ENCODE data around the gene ZNF319. TPM values are rescaled to one million over a fixed set of nuclear protein-coding genes. Genes with fewer than 3 reads are reported as not detected.

ZNF319 gene
- total and polyA plus RNA-seq, 2 of the 4 experiments (the other 2 are of a cell fraction): 0.90 to 6.3 TPM

DNA sequence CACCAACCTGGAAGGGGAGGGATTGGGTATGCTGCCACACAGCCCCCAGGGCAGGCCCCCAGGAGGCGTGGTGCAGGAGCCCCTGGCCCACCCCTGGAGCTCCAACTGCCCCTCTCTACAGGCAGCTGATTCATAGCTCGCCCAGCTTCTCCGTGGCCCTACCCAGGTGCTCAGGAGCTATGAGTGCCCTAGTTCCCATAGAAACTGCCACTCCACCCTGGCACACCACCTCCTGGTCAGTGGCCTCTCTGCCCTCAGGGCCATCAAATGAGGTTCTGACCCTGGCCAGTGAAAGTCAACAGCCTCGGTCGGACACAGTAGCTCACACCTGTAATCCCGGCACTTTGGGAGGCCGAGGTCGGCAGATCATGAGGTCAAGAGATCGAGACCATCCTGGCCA is 47.6 kb downstream of the ZNF319 start:
- DNase-seq: no peak
- Histone ChIP-seq H3K9me3 (ENCODE audit: control insufficient read depth, insufficient read depth, low read length) (no peaks in the 10 kb centered on the region; the same call in 1 of the 2 replicates), H3K4me1 (ENCODE audit: control insufficient read depth, insufficient read depth, low read length) (no peaks in the 10 kb centered on the region), H4K8ac (ENCODE audit: low read depth in 2 of 2, low read length in 2 of 2) (no peak overlapping the region), H2AFZ (replicated peaks; ENCODE audit: low read length, poor library complexity) (no peak overlapping the region), H3K36me3 (ENCODE audit: control insufficient read depth, insufficient read depth, low read length) (no peaks in the 10 kb centered on the region), H3K18ac (ENCODE audit: low read depth, low read length) (no peak overlapping the region), H2BK20ac (ENCODE audit: low read depth, low read length) (no peak overlapping the region), H3K4ac (ENCODE audit: low read depth, low read length) (no peak overlapping the region), H4K5ac (ENCODE audit: low read depth, low read length) (no peak overlapping the region), H3K27ac (ENCODE audit: insufficient read depth, low read length) (no peak overlapping the region), H3K9me1 (ENCODE audit: insufficient read depth, low read length) (no peaks in the 10 kb centered on the region), H3K56ac (ENCODE audit: extremely low read depth, insufficient read depth, low read length) (no peak overlapping the region), H3K79me1 (ENCODE audit: low read depth in 1 of 2, low read length in 2 of 2) (no peaks in the 10 kb centered on the region), H3K27me3 (ENCODE audit: control insufficient read depth, insufficient read depth, low read length) (peaks cover 25% of the 10 kb centered on the region), H3K14ac (replicated peaks; ENCODE audit: low read depth, low read length) (no peak overlapping the region), H3K4me3 (ENCODE audit: insufficient read depth, low read depth, low read length) (no peak overlapping the region), H3K4me2 (ENCODE audit: low read depth, low read length) (no peak overlapping the region), H3K23ac (ENCODE audit: low read depth, low read length) (no peak overlapping the region), H2BK120ac (ENCODE audit: low read depth, low read length) (no peak overlapping the region), H4K91ac (ENCODE audit: insufficient read depth, low read depth, low read length) (no peak overlapping the region), H3K9ac (ENCODE audit: low read depth, low read length) (no peak overlapping the region), H4K20me1 (ENCODE audit: insufficient read depth, low read length) (no peaks in the 10 kb centered on the region), H2AK5ac (ENCODE audit: low read depth, low read length) (no peak overlapping the region), H2BK15ac (ENCODE audit: low read depth, low read length) (no peak overlapping the region), H2BK5ac (ENCODE audit: low read depth, low read length, poor library complexity, severe bottlenecking) (no peak overlapping the region), H2AK9ac (replicated peaks; ENCODE audit: low read depth, low read length, poor library complexity) (no peak overlapping the region)
- CTCF ChIA-PET: no interaction called here
- intact Hi-C loops (cut with micrococcal nuclease): no loop called here
- in situ Hi-C loops (cut with MboI; ENCODE audit: low sequenced_read_pairs): no loop called here
- 66% methylated on average over 4 of the region's 9 CpGs; no CpG with 5 or more reads in 1 of the 2 experiments for WGBS, 2 experiments (ENCODE audit: extremely low coverage in 2 of 2, insufficient read length in 1 of 2)
- TF ChIP-seq RFX5 (IDR thresholded peaks at IDR 0.05; ENCODE audit: low read depth, low read length) (no peak), MAZ (IDR thresholded peaks at IDR 0.05; ENCODE audit: borderline replicate concordance, low read depth, low read length) (no peak), MXI1 (IDR thresholded peaks at IDR 0.05; ENCODE audit: borderline replicate concordance, low read depth, low read length) (no peak), RAD21 (IDR thresholded peaks at IDR 0.05; ENCODE audit: low read length) (no peak), POLR2A (IDR thresholded peaks at IDR 0.05; ENCODE audit: low read depth, low read length) (no peak), SMC3 (IDR thresholded peaks at IDR 0.05; ENCODE audit: low read depth, low read length) (no peak), BHLHE40 (IDR thresholded peaks at IDR 0.05; ENCODE audit: low read depth, low read length) (no peak)
- TF ChIP-seq, protein P1, sequence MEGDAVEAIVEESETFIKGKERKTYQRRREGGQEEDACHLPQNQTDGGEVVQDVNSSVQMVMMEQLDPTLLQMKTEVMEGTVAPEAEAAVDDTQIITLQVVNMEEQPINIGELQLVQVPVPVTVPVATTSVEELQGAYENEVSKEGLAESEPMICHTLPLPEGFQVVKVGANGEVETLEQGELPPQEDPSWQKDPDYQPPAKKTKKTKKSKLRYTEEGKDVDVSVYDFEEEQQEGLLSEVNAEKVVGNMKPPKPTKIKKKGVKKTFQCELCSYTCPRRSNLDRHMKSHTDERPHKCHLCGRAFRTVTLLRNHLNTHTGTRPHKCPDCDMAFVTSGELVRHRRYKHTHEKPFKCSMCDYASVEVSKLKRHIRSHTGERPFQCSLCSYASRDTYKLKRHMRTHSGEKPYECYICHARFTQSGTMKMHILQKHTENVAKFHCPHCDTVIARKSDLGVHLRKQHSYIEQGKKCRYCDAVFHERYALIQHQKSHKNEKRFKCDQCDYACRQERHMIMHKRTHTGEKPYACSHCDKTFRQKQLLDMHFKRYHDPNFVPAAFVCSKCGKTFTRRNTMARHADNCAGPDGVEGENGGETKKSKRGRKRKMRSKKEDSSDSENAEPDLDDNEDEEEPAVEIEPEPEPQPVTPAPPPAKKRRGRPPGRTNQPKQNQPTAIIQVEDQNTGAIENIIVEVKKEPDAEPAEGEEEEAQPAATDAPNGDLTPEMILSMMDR (conservative IDR thresholded peaks at IDR 0.05; ENCODE audit: low read depth, low read length): no peak
- TF ChIP-seq, protein P2, sequence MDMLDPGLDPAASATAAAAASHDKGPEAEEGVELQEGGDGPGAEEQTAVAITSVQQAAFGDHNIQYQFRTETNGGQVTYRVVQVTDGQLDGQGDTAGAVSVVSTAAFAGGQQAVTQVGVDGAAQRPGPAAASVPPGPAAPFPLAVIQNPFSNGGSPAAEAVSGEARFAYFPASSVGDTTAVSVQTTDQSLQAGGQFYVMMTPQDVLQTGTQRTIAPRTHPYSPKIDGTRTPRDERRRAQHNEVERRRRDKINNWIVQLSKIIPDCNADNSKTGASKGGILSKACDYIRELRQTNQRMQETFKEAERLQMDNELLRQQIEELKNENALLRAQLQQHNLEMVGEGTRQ (IDR thresholded peaks at IDR 0.05; ENCODE audit: low read depth, low read length): no peak
- TF ChIP-seq, protein P3, sequence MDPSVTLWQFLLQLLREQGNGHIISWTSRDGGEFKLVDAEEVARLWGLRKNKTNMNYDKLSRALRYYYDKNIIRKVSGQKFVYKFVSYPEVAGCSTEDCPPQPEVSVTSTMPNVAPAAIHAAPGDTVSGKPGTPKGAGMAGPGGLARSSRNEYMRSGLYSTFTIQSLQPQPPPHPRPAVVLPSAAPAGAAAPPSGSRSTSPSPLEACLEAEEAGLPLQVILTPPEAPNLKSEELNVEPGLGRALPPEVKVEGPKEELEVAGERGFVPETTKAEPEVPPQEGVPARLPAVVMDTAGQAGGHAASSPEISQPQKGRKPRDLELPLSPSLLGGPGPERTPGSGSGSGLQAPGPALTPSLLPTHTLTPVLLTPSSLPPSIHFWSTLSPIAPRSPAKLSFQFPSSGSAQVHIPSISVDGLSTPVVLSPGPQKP (IDR thresholded peaks at IDR 0.05; ENCODE audit: borderline replicate concordance, low read depth, low read length): no peak
- ATAC-seq (ENCODE audit: low read depth): no peak
- POLR2A ChIA-PET (ENCODE audit: unreplicated experiment): no interaction called here
- no TSS peak for BruUV-seq (replicated peaks)
- dilution Hi-C loops (cut with HindIII; ENCODE audit: low sequenced_read_pairs, unreplicated experiment): no loop called here
